OCI-LY1 (cell line): ENCODE measurements around the gene NFU1.

Source experiments
- EZH2 ChIP-seq: fragments of 200-600 bp; sonication (generic), shearing (Covaris generic); IDR thresholded peaks from 2 replicates; pipeline ENCODE4 v1.8.0; 2017; ENCODE audit warnings: borderline replicate concordance, mixed run types, mild to moderate bottlenecking, antibody characterized with exemption, low read length, moderate library complexity, mixed read lengths
- TF ChIP-seq, protein P1 (sequence below): fragments of 200-600 bp; sonication (generic), shearing (Covaris generic); IDR thresholded peaks from 2 replicates; pipeline ENCODE4 v1.5.1; 2017; ENCODE audit warnings: mild to moderate bottlenecking, antibody characterized with exemption, low read length, moderate library complexity, mixed read lengths

- TF ChIP-seq, protein P1, sequence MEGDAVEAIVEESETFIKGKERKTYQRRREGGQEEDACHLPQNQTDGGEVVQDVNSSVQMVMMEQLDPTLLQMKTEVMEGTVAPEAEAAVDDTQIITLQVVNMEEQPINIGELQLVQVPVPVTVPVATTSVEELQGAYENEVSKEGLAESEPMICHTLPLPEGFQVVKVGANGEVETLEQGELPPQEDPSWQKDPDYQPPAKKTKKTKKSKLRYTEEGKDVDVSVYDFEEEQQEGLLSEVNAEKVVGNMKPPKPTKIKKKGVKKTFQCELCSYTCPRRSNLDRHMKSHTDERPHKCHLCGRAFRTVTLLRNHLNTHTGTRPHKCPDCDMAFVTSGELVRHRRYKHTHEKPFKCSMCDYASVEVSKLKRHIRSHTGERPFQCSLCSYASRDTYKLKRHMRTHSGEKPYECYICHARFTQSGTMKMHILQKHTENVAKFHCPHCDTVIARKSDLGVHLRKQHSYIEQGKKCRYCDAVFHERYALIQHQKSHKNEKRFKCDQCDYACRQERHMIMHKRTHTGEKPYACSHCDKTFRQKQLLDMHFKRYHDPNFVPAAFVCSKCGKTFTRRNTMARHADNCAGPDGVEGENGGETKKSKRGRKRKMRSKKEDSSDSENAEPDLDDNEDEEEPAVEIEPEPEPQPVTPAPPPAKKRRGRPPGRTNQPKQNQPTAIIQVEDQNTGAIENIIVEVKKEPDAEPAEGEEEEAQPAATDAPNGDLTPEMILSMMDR, result no peak
- no peak for TF ChIP-seq EZH2
Measured at GRCh38 chr2:69477627-69478026, 40.4 kb upstream of the NFU1 start.
